ENCODE results near the gene SLC9A2.

GRCh38 chr2:102604769-102605168, 14.6 kb upstream of the SLC9A2 start:
- TF ChIP-seq POLR2AphosphoS5 (IDR thresholded peaks at IDR 0.05; ENCODE audit: low read depth, low read length) (no peak), TAF1 (IDR thresholded peaks at IDR 0.05; ENCODE audit: low read depth, low read length) (no peak), PAX5 (IDR thresholded peaks at IDR 0.05; ENCODE audit: insufficient read depth, low read length, severe bottlenecking) (no peak), POLR2A (IDR thresholded peaks at IDR 0.05; ENCODE audit: low read depth, low read length) (no peak), POU2F2 (IDR thresholded peaks at IDR 0.05; ENCODE audit: low read depth, low read length) (no peak)

Measured in GM12891 (cell line).